NCI-H1092 treated with DMSO at 0.1 percent for 48 hours (cell line): Measurements from ENCODE around the gene CDS1.
"Not testable (repeated sequence)": the region's sequence is repeated elsewhere in the genome, so short reads cannot be mapped to it uniquely, and the experiment has no call there.

Experiments
- DNase-seq: peaks from one replicate; lab custom pipeline; 2025; lab: John Stamatoyannopoulos, UW

The CDS1 gene

GRCh38 chr4:84611531-84611930, 28.6 kb downstream of the CDS1 start:
- no peak for DNase-seq

DNA sequence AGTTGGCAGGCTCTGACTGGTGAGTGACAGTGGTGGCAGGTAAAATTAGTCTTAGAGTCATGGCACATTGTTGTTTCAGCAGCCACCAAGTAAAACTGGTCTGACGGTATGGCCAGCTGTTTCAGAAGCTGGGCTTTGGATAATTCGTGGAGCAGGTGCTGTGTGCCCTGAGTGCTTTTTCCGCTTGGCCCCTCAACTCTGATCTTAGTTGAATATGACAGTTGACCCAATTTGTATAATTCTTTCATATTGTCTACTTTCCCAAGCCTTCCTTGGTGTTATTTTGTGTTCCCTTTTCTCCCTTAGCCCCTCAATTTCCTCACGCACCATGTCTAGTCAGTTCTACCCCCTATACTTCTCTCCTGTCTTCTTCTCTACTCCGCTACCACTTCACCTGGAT, 32.0 kb downstream of the CDS1 start:
- no peak for DNase-seq

- DNase-seq: no peak
Observed at GRCh38 chr4:84615355-84615754, 32.4 kb downstream of the CDS1 start.

DNA sequence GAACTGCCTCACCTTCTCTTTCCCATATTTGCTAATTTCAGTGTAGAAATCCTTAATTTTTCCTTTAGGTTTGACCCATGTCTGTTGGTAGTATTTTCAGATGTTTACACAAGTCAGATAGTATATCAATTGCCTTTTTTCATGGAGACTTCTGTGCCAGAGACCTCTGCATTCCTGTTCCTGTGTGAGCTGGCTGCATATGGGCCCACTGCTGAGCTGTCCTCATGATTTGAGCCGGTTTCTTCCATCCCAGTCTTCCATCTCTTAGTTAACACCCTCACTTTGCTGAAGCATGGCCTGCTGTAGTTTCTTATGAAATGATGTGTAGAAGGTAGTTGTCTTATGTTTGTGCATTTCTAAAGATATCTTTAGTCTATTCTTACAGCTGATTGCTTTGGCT, 40.0 kb downstream of the CDS1 start:
- no peak for DNase-seq

DNA sequence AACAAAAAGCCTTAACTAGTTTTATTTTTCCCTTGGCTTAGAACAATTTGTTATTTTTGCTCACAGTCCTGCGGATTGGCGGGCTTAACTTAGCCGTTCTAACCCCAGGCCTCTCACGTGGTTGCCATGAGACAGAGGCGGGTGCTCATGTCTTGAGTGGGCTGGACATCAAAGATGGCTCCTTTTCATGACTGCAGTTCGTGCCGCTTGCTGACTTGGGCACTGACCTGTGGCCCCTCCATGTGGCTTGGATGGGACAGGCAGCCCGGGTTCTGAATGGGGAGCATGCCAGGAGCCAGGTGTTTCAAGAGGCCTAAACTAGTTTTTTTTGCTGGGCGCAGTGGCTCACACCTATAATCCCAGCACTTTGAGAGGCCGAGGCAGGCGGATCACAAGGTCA, 40.7 kb downstream of the CDS1 start:
- DNase-seq: no peak

GRCh38 chr4:84626673-84627072, 43.7 kb downstream of the CDS1 start:
- DNase-seq: no peak

DNA sequence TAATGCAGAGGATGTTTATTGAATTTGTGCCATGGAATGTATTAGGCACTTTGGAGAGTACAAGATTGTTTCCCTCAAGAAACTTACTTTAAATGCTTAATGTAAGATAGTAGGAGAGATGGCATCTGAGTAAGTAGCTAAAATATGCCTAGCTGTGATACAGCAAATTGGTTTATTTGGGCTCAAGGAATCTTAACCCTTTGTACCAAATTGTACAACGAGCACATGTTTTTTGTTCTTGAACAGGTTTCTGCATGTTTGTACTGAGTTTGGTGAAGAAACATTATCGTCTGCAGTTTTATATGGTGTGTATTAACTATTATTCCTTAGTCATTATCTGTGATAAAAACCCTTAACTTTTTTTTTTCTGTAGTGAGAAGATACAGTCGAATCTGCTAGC, 48.6 kb downstream of the CDS1 start:
- DNase-seq: no peak

- DNase-seq: no peak
Observed at GRCh38 chr4:84632092-84632491, 49.2 kb downstream of the CDS1 start.

GRCh38 chr4:84634961-84635360, 52.0 kb downstream of the CDS1 start:
- no peak for DNase-seq

GRCh38 chr4:84638092-84638491, 55.2 kb downstream of the CDS1 start:
- no peak for DNase-seq

GRCh38 chr4:84639145-84639544, 56.2 kb downstream of the CDS1 start:
- DNase-seq: no peak

DNA sequence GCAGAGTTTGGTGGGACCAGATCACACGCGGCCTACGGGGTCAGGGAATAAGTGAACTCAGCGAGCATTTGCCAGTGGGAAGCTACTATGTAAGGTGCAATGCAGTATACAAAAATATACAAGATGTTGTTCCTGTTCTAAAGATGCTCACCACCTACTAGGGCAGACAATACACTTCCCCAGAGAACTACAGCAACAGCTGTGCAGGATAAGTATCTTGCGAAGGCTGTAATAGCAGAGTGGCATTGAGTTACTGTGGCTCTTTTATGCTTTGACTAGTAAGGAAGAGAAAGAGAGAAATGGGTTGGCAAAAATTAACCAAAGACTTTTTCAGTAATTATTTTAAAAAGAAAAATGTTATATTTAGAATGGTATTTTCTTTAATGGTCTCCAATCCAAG, 61.2 kb downstream of the CDS1 start:
- DNase-seq: no peak

GRCh38 chr4:84647312-84647884, 64.5 kb downstream of the CDS1 start:
- DNase-seq: peak; percentile 1

- DNase-seq: no peak
Observed at GRCh38 chr4:84648178-84648577, 65.3 kb downstream of the CDS1 start.

GRCh38 chr4:84648863-84649647, 66.1 kb downstream of the CDS1 start:
- no peak for DNase-seq

DNA sequence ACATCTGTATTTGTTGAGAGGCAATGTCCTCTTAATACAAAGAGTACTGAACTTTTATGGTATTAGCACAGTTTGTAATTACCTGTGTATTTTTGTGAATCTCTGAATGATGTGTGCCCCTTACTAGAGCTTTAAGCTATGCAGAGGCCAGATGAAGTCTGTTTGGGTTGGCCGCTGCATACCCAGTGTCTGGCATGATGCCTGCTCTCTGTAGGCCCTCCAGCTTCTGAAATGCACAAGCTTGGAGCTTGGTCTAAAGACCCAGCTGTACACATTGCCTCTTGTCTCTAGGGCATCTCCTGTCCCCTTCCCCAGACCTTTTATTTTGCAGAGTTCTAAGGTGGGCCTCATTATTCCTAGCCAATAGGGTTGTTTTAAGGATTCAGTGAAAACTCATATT, 68.6 kb downstream of the CDS1 start:
- no peak for DNase-seq

DNA sequence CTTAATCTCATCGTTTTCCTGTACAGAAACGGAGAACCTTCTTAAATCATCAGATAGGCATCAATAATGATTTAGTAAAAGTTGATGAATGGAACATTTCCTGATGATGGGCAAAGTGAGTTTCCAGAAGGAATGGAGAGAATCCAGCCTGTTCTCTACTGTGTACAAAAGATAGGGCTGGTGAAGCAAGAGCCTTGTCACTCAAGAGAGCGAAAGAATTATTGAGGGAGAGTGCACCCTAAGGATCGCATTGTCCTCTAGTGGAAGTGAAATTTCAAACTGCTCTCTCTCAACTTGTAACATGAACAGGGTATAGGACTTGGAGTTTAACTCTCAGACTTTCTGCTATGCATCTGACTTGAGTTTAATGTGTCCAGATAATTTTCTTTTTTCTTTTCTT, 69.6 kb downstream of the CDS1 start:
- DNase-seq: no peak

- no peak for DNase-seq
Observed at GRCh38 chr4:84660606-84661005, 77.7 kb downstream of the CDS1 start.

DNA sequence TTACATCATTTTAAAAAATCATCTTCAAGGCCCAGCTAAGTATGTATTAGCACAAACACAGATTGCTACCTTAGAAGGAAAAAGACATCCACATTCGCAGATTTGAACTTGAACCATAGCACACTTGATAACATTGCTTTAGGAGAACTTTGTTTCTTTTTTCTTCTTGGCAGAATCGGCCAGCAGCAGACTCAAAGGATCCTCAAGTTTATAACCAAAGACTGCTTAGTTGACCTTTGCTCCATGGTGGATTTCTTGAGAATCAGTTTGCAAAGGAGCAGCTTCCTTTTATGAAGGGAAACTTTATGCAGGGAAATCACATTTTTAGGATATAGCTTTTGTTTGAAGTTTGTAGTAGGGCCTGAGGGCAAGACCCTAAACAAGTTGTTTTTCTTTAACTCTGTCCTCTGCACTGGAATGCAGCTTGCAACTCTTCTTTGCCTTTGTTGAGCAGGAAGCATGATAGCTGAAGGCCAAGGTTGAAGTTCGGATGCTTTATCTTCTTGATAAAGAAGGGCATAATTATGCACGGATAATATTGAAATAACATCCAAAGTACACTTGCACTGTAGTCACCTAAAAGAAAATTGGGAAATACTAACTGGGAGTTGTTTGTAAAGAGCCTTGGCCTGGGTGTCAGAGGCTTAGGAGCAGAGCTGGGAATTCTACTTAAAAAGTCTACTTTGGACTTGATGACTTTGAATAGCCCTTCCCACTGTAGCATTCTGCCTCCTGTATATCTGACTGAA, 78.4 kb downstream of the CDS1 start:
- DNase-seq: no peak

GRCh38 chr4:84664767-84665166, 81.8 kb downstream of the CDS1 start:
- not testable (repeated sequence) for DNase-seq

- DNase-seq: no peak
Observed at GRCh38 chr4:84666439-84666838, 83.5 kb downstream of the CDS1 start.

GRCh38 chr4:84669201-84669600, 86.3 kb downstream of the CDS1 start:
- DNase-seq: no peak

DNA sequence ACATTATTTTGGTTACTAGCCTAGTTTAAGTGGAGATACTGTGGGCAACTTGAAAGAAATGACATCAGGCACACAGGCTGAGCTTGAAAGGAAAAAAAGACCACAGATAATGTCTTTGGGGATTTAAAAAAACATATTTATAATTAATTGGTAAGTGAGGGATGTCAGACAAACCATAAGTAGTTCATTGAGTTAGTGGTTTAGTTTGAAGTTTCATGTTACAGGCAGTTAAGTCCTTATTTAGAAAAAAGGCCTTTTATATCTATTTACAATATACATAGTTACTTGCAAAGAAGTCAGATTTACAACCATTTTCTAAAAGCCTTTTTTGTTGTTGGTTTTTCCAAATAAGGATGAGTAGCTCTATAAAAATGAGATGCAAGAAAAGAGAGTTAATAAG, 89.2 kb downstream of the CDS1 start:
- no peak for DNase-seq
